Caco-2 (cell line): ENCODE results near the gene OR5B21. TPM values are rescaled to one million over a fixed set of nuclear protein-coding genes. Genes with fewer than 3 reads are reported as not detected.

Source experiments
- BruUV-seq: library from RNA; stranded (reverse); fragments of 400-500 nt; replicated peaks from 2 replicates; lab custom pipeline; 2021; lab: Mats Ljungman, UMichigan
- CTCF ChIA-PET: fragments of 300-600 bp; sonication (Branson Sonifier 250); formaldehyde crosslinking; loops from one replicate; lab custom pipeline; 2022; ENCODE audit warnings: antibody characterized with exemption; lab: Charles Lee
- POLR2A ChIA-PET: fragments of 300-600 bp; sonication (Branson Sonifier 250); formaldehyde crosslinking; loops from one replicate; lab custom pipeline; 2022; ENCODE audit warnings: antibody characterized with exemption; lab: Charles Lee
- DNase-seq, 2 experiments: peaks; one replicate each; pipeline versions ENCODE4 v3.0.0 to v3.0.0-alpha.2; 2020 to 2022
- H3K27me3 ChIP-seq: replicated peaks from 2 replicates; pipeline ENCODE4 v1.6.0; 2011; ENCODE audit warnings: low read length; ENCODE audit not compliant: control insufficient read depth, insufficient read depth
- H3K36me3 ChIP-seq: 2 replicates; pipeline ENCODE4 v1.5.1; 2011; ENCODE audit warnings: low read length; ENCODE audit not compliant: control insufficient read depth, insufficient read depth
- H3K4me1 ChIP-seq: fragments of 250-450 bp; sonication (Bioruptor Pico); 2 replicates; pipeline ENCODE4 v1.5.1; 2020; ENCODE audit warnings: mild to moderate bottlenecking
- H3K4me3 ChIP-seq: 2 replicates; pipeline ENCODE4 v1.5.1; 2011; ENCODE audit warnings: low read depth, mild to moderate bottlenecking, control low read depth, low read length
- H3K9me3 ChIP-seq: fragments of 250-450 bp; sonication (Bioruptor Pico); 2 replicates; pipeline ENCODE4 v1.5.1; 2020; ENCODE audit warnings: mild to moderate bottlenecking, moderate library complexity
- H3K27ac Mint-ChIP-seq: one replicate; pipeline ENCODE4 v1.8.0; 2022; ENCODE audit warnings: mixed read lengths; ENCODE audit not compliant: unreplicated experiment
- H3K27me3 Mint-ChIP-seq: one replicate; pipeline ENCODE4 v1.8.0; 2022; ENCODE audit warnings: mixed read lengths; ENCODE audit not compliant: insufficient read depth, unreplicated experiment
- H3K36me3 Mint-ChIP-seq: one replicate; pipeline ENCODE4 v1.8.0; 2022; ENCODE audit warnings: mild to moderate bottlenecking, mixed read lengths; ENCODE audit not compliant: insufficient read depth, unreplicated experiment
- H3K4me1 Mint-ChIP-seq: one replicate; pipeline ENCODE4 v1.8.0; 2022; ENCODE audit warnings: low read depth, mixed read lengths; ENCODE audit not compliant: unreplicated experiment
- H3K4me3 Mint-ChIP-seq: one replicate; pipeline ENCODE4 v1.8.0; 2022; ENCODE audit warnings: mild to moderate bottlenecking, moderate library complexity, mixed read lengths; ENCODE audit not compliant: unreplicated experiment
- H3K9me3 Mint-ChIP-seq: one replicate; pipeline ENCODE4 v1.8.0; 2022; ENCODE audit warnings: mixed read lengths; ENCODE audit not compliant: unreplicated experiment
- CTCF ChIP-seq, 2 experiments: fragments of 200-600 bp in 1 of 2; IDR thresholded peaks; 1 replicate in 1 of 2; 2 replicates in 1 of 2; pipeline versions ENCODE4 v1.5.1 to v1.8.0; 2011 to 2022; ENCODE audit warnings: antibody characterized with exemption in 1 of 2, control low read depth in 1 of 2, inconsistent platforms in 1 of 2, low read depth in 1 of 2, low read length in 1 of 2, mild to moderate bottlenecking in 1 of 2, moderate library complexity in 1 of 2; ENCODE audit not compliant: insufficient read depth in 1 of 2, severe bottlenecking in 1 of 2, unreplicated experiment in 1 of 2
- intact Hi-C: fragments of 100-400 bp; cut with micrococcal nuclease; formaldehyde crosslinking; loops from one replicate; pipeline ENCODE4 v1.10.0; 2022; ENCODE audit not compliant: unreplicated experiment
- total RNA-seq: library from RNA; stranded (reverse); gene quantifications from 2 replicates; pipeline ENCODE4 v1.2.3, GENCODE V29; 2022

The OR5B21 gene
- total RNA-seq, 1 experiment from 2014 or later: not detected

GRCh38 chr11:58513747-58514367 is 6.0 kb upstream of the OR5B21 start:
- no peaks in the 10 kb centered on the region for H3K4me1 Mint-ChIP-seq
- BruUV-seq: no TSS peak
- H3K9me3 ChIP-seq: no peaks in the 10 kb centered on the region
- peak; percentile 49 to 70 for DNase-seq
- no peak overlapping the region for H3K4me3 ChIP-seq
- POLR2A ChIA-PET: no interaction called here
- no peaks in the 10 kb centered on the region for H3K9me3 Mint-ChIP-seq
- no peaks in the 10 kb centered on the region for H3K36me3 ChIP-seq
- peak; percentile 72 to 73 for TF ChIP-seq CTCF (IDR thresholded peaks at IDR 0.05; ENCODE audit: insufficient read depth in 1 of 2, low read depth in 1 of 2, low read length in 1 of 2, severe bottlenecking in 1 of 2, unreplicated experiment in 1 of 2)
- H3K27me3 ChIP-seq: no peaks in the 10 kb centered on the region
- H3K4me3 Mint-ChIP-seq: no peak overlapping the region
- H3K36me3 Mint-ChIP-seq: no peaks in the 10 kb centered on the region
- intact Hi-C loops: loop anchor here (1.0 to 10.0 kb wide), 6 partner anchors 228 to 762 kb away; partner anchors contain the start of gene BTBD18
- H3K27me3 Mint-ChIP-seq: peaks cover 16% of the 10 kb centered on the region
- CTCF ChIA-PET: interaction anchor here (0.7 to 1.0 kb wide), 4 partner anchors 10 to 1760 kb away, joined by 3 to 5 read pairs (median 4); no protein-coding TSS in a partner anchor
- no peaks in the 10 kb centered on the region for H3K4me1 ChIP-seq
- H3K27ac Mint-ChIP-seq: no peak overlapping the region

- no peak overlapping the region for H3K4me3 ChIP-seq
- BruUV-seq: no TSS peak
- H3K36me3 ChIP-seq: no peaks in the 10 kb centered on the region
- no peaks in the 10 kb centered on the region for H3K4me1 ChIP-seq
- intact Hi-C loops: loop anchor here (2.0 to 10.0 kb wide), 5 partner anchors 379 to 759 kb away; partner anchors contain the start of gene BTBD18
- peaks cover 8% of the 10 kb centered on the region for H3K27me3 Mint-ChIP-seq
- TF ChIP-seq CTCF (IDR thresholded peaks at IDR 0.05; ENCODE audit: insufficient read depth in 1 of 2, low read depth in 1 of 2, low read length in 1 of 2, severe bottlenecking in 1 of 2, unreplicated experiment in 1 of 2): no peak
- H3K27me3 ChIP-seq: no peaks in the 10 kb centered on the region
- no peaks in the 10 kb centered on the region for H3K36me3 Mint-ChIP-seq
- no peaks in the 10 kb centered on the region for H3K4me1 Mint-ChIP-seq
- CTCF ChIA-PET: interaction anchor here (1.2 kb wide), 1 partner anchor 760 kb away, joined by 3 read pairs; the partner anchor contains the start of gene BTBD18
- no peak overlapping the region for H3K27ac Mint-ChIP-seq
- DNase-seq: no peak
- POLR2A ChIA-PET: no interaction called here
- H3K4me3 Mint-ChIP-seq: no peak overlapping the region
- H3K9me3 ChIP-seq: no peaks in the 10 kb centered on the region
- no peaks in the 10 kb centered on the region for H3K9me3 Mint-ChIP-seq
These were observed 3.7 kb upstream of the OR5B21 start for GRCh38 chr11:58511636-58512035.

DNA sequence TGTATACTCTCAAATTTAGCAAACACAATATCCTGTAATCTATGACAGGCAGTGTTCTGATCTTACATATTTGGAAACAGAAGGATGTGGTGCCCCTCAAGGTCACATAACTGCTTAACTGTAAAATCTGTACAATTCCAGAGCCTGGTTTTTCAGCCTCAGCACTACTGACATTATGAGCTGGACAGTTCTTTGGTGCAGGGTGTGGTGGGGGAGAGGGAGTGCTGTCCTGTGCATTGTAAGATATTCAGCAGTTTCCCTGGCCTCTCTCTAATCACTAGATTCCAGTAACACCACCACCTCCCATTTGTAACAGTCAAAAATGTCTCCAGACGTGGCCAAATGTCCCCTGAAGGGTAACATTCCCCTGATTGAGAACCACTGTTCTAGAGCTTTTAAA is 1.8 kb upstream of the OR5B21 start:
- no peaks in the 10 kb centered on the region for H3K4me1 Mint-ChIP-seq
- no TSS peak for BruUV-seq
- H3K9me3 Mint-ChIP-seq: no peaks in the 10 kb centered on the region
- intact Hi-C loops: loop anchor here (5.0 to 10.0 kb wide), 4 partner anchors 445 to 757 kb away; partner anchors contain the start of gene BTBD18
- no peak overlapping the region for H3K27ac Mint-ChIP-seq
- no peaks in the 10 kb centered on the region for H3K36me3 Mint-ChIP-seq
- Histone ChIP-seq H3K36me3 (no peaks in the 10 kb centered on the region), H3K4me3 (no peak overlapping the region), H3K27me3 (no peaks in the 10 kb centered on the region), H3K4me1 (no peaks in the 10 kb centered on the region), H3K9me3 (no peaks in the 10 kb centered on the region)
- H3K27me3 Mint-ChIP-seq: peaks cover 8% of the 10 kb centered on the region
- no peak for TF ChIP-seq CTCF (IDR thresholded peaks at IDR 0.05; ENCODE audit: insufficient read depth in 1 of 2, low read depth in 1 of 2, low read length in 1 of 2, severe bottlenecking in 1 of 2, unreplicated experiment in 1 of 2)
- no peak overlapping the region for H3K4me3 Mint-ChIP-seq
- ChIA-PET CTCF (interaction anchor here (1.3 kb wide), 1 partner anchor 376 kb away, joined by 4 read pairs; no protein-coding TSS in a partner anchor), POLR2A (no interaction called here)
- no peak for DNase-seq
